Endothelial cell of umbilical vein (primary cell): ENCODE results near the gene GSG1L. TPM values are rescaled to one million over a fixed set of nuclear protein-coding genes. Genes with fewer than 3 reads are reported as not detected.

Experiments used
- BruUV-seq: library from RNA; stranded (reverse); fragments of 400-500 nt; replicated peaks from 2 replicates; lab custom pipeline; 2021; lab: Mats Ljungman, UMichigan
- CTCF ChIA-PET: fragments of 300-600, 350-600 bp; sonication (Branson Sonifier 250); formaldehyde crosslinking; loops from one replicate; lab custom pipeline; 2021; ENCODE audit warnings: antibody characterized with exemption, inconsistent platforms; lab: Charles Lee
- POLR2A ChIA-PET: fragments of 300-600, 350-600 bp; sonication (Branson Sonifier 250); formaldehyde crosslinking; loops from one replicate; lab custom pipeline; 2021; ENCODE audit warnings: antibody characterized with exemption, inconsistent platforms; lab: Charles Lee
- DNase-seq: peaks from one replicate; pipeline ENCODE4 v3.0.0-alpha.2; 2011; ENCODE audit warnings: low read depth, low spot score
- FAIRE-seq: peaks from 2 replicates; lab custom pipeline; 2011; peaks lifted over from hg19 to GRCh38; lab: Jason Lieb, UNC
- H2AFZ ChIP-seq: 2 replicates; pipeline ENCODE4 v1.6.0; 2012; ENCODE audit warnings: low read depth, low read length, control low read depth, inconsistent platforms
- H3K27ac ChIP-seq: 2 replicates; pipeline ENCODE4 v1.5.1; 2011; ENCODE audit warnings: low read depth, mild to moderate bottlenecking, control low read depth, low read length, moderate library complexity; ENCODE audit not compliant: insufficient read depth
- H3K27me3 ChIP-seq, 2 experiments: 2 replicates each; pipeline versions ENCODE4 v1.6.0 to v1.6.1; 2011; ENCODE audit warnings: low read length in 2 of 2, mixed read lengths in 1 of 2; ENCODE audit not compliant: control insufficient read depth in 2 of 2, insufficient read depth in 2 of 2
- H3K36me3 ChIP-seq, 2 experiments: 2 replicates in 1 of 2; 3 replicates in 1 of 2; pipeline ENCODE4 v1.5.1; 2011; ENCODE audit warnings: low read length in 2 of 2, mild to moderate bottlenecking in 1 of 2, moderate library complexity in 1 of 2; ENCODE audit not compliant: control insufficient read depth in 2 of 2, insufficient read depth in 2 of 2; ENCODE audit errors: extremely low read depth in 1 of 2
- H3K4me1 ChIP-seq: 3 replicates; pipeline ENCODE4 v1.5.1; 2011; ENCODE audit warnings: mild to moderate bottlenecking, low read length; ENCODE audit not compliant: control insufficient read depth, insufficient read depth; ENCODE audit errors: extremely low read depth
- H3K4me2 ChIP-seq: 2 replicates; pipeline ENCODE4 v1.6.1; 2011; ENCODE audit warnings: low read length, control low read depth, mixed read lengths; ENCODE audit not compliant: insufficient read depth
- H3K4me3 ChIP-seq, 3 experiments: fragments of 200-600 bp in 1 of 3; sonication (generic), shearing (Covaris generic) in 1 of 3; replicated peaks in 1 of 3; 2 replicates each; pipeline ENCODE4 v1.5.1; 2011 to 2016; ENCODE audit warnings: control low read depth in 3 of 3, low read length in 3 of 3, mild to moderate bottlenecking in 2 of 3, inconsistent platforms in 1 of 3, low read depth in 1 of 3, moderate library complexity in 1 of 3; ENCODE audit not compliant: insufficient read depth in 1 of 3
- H3K79me2 ChIP-seq: 2 replicates; pipeline ENCODE4 v1.6.0; 2012; ENCODE audit warnings: low read length, inconsistent platforms; ENCODE audit not compliant: control insufficient read depth, insufficient read depth
- H3K9ac ChIP-seq: replicated peaks from 2 replicates; pipeline ENCODE3; 2011; ENCODE audit warnings: low read length, control low read depth; ENCODE audit not compliant: insufficient read depth; ENCODE audit errors: extremely low read depth
- H3K9me1 ChIP-seq: replicated peaks from 3 replicates; pipeline ENCODE4 v1.6.0; 2011; ENCODE audit warnings: mild to moderate bottlenecking, low read length; ENCODE audit not compliant: control insufficient read depth, insufficient read depth; ENCODE audit errors: extremely low read depth
- H3K9me3 ChIP-seq: replicated peaks from 2 replicates; pipeline ENCODE4 v1.5.1; 2012; ENCODE audit warnings: low read length, inconsistent platforms; ENCODE audit not compliant: control insufficient read depth, insufficient read depth
- H4K20me1 ChIP-seq: replicated peaks from 2 replicates; pipeline ENCODE3; 2011; ENCODE audit warnings: mild to moderate bottlenecking, low read length; ENCODE audit not compliant: control insufficient read depth, insufficient read depth; ENCODE audit errors: extremely low read depth
- EZH2 ChIP-seq: IDR thresholded peaks from 2 replicates; pipeline ENCODE4 v1.6.1; 2012; ENCODE audit warnings: borderline replicate concordance, low read depth, mild to moderate bottlenecking, moderate library complexity, low read length, inconsistent platforms; ENCODE audit not compliant: severe bottlenecking
- FOS ChIP-seq: IDR thresholded peaks from 2 replicates; pipeline ENCODE4 v1.6.1; 2011; ENCODE audit warnings: mild to moderate bottlenecking, low read length, moderate library complexity, borderline replicate concordance; ENCODE audit not compliant: insufficient read depth
- GATA2 ChIP-seq: IDR thresholded peaks from 2 replicates; pipeline ENCODE4 v1.7.0; 2011; ENCODE audit warnings: low read depth, mild to moderate bottlenecking, moderate library complexity, mixed read lengths, low read length; ENCODE audit not compliant: insufficient read length, insufficient read depth
- JUN ChIP-seq: IDR thresholded peaks from 2 replicates; pipeline ENCODE4 v1.6.1; 2011; ENCODE audit warnings: borderline replicate concordance, low read depth; ENCODE audit not compliant: insufficient read length, insufficient read depth
- MYC ChIP-seq: IDR thresholded peaks from one replicate; pipeline ENCODE4 v1.6.1; 2011; ENCODE audit warnings: mild to moderate bottlenecking, low read depth, low read length
- POLR2A ChIP-seq: IDR thresholded peaks from 2 replicates; pipeline ENCODE4 v1.6.1; 2012; ENCODE audit warnings: low read depth, mild to moderate bottlenecking, control low read depth, low read length
- POLR2AphosphoS5 ChIP-seq: IDR thresholded peaks from 2 replicates; pipeline ENCODE4 v1.6.1; 2012; ENCODE audit warnings: low read depth, mild to moderate bottlenecking, control low read depth, low read length, moderate library complexity; ENCODE audit not compliant: insufficient read depth
- dilution Hi-C: fragments of 300-500 bp; cut with MboI; formaldehyde crosslinking; loops from one replicate; pipeline ENCODE4 v1.15.0; 2019; ENCODE audit warnings: low sequenced_read_pairs; ENCODE audit not compliant: extremely low pct_ligation_motif_present
- intact Hi-C: fragments of 100-400 bp; cut with micrococcal nuclease; formaldehyde crosslinking; loops from one replicate; pipeline ENCODE4 v1.10.0; 2022
- polyA plus RNA-seq, 4 experiments: library from polyadenylated mRNA; depleted of rRNA in 3 of 4; stranded (reverse) in 3 of 4; unstranded in 1 of 4; fragments of >200 nt; gene quantifications; 2 replicates each; pipeline versions ENCODE4 v1.2.1 to v1.2.3, GENCODE V29; 2011 to 2012; ENCODE audit warnings: missing spikeins in 1 of 4
- total RNA-seq: library from RNA; stranded (reverse); gene quantifications from 2 replicates; pipeline ENCODE4 v1.2.3, GENCODE V29; 2021
- TF ChIP-seq, protein P1 (sequence below): IDR thresholded peaks from 2 replicates; pipeline ENCODE4 v1.6.1; 2011; ENCODE audit not compliant: insufficient read depth, insufficient read length
- TF ChIP-seq, protein P2 (sequence below), 2 donors: IDR thresholded peaks; 1 replicate in 1 of 2; 2 replicates in 1 of 2; pipeline ENCODE4 v1.5.1; 2011; ENCODE audit warnings: low read length in 2 of 2, mild to moderate bottlenecking in 2 of 2, moderate library complexity in 2 of 2, control low read depth in 1 of 2, inconsistent platforms in 1 of 2, low read depth in 1 of 2; ENCODE audit not compliant: insufficient read depth in 1 of 2; ENCODE audit errors: extremely low read depth in 1 of 2

Gene GSG1L
- total and polyA plus RNA-seq, 2 donors (not counting 3 experiments of a cell fraction or from before 2014, with no cell fraction given), result 0.06 TPM; not detected in 1

DNA sequence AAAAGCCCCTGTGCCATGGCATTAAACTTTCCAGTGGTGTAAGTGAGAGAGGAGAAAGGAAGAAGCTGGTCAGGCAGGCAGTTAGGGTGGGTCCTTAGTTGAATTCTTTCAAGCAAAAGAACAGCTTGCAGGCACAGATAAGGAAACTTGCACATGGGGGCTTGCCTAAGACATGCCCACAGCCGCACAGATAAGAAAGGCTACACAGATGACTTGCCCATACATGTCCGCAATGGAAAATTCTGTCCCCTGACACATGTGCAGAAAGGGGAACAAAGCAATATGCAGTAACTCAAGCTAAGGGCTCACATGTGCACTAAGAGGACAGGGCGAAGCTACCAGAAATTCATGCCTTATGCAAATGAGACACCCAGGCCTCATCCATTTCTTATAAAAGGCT lies 69.9 kb downstream of the GSG1L start:
- ChIA-PET CTCF (interaction anchor here (1.0 kb wide), 1 partner anchor 78 kb away, joined by 3 read pairs; no protein-coding TSS in a partner anchor), POLR2A (no interaction called here)
- no TSS peak for BruUV-seq

More for the DNA sequence above, 69.9 kb downstream of the GSG1L start:
- Histone ChIP-seq H3K27me3 (peaks cover 0 to 2% of the 10 kb centered on the region in 2 experiments), H3K4me2 (no peak overlapping the region), H3K9ac (no peak overlapping the region), H2AFZ (no peak overlapping the region), H3K27ac (no peak overlapping the region), H3K9me1 (no peaks in the 10 kb centered on the region), H4K20me1 (no peaks in the 10 kb centered on the region), H3K36me3 (no peaks in the 10 kb centered on the region), H3K79me2 (no peaks in the 10 kb centered on the region), H3K4me1 (no peaks in the 10 kb centered on the region), H3K9me3 (no peaks in the 10 kb centered on the region), H3K4me3 (no peak overlapping the region)
- DNase-seq, result no peak
- intact Hi-C loops (no loop called here), dilution Hi-C loops (no loop called here)
- TF ChIP-seq GATA2 (no peak), FOS (no peak), POLR2A (no peak), MYC (no peak), EZH2 (no peak), POLR2AphosphoS5 (no peak), JUN (no peak)
- TF ChIP-seq, protein P1, sequence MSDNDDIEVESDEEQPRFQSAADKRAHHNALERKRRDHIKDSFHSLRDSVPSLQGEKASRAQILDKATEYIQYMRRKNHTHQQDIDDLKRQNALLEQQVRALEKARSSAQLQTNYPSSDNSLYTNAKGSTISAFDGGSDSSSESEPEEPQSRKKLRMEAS, result no peak
- TF ChIP-seq, protein P2, sequence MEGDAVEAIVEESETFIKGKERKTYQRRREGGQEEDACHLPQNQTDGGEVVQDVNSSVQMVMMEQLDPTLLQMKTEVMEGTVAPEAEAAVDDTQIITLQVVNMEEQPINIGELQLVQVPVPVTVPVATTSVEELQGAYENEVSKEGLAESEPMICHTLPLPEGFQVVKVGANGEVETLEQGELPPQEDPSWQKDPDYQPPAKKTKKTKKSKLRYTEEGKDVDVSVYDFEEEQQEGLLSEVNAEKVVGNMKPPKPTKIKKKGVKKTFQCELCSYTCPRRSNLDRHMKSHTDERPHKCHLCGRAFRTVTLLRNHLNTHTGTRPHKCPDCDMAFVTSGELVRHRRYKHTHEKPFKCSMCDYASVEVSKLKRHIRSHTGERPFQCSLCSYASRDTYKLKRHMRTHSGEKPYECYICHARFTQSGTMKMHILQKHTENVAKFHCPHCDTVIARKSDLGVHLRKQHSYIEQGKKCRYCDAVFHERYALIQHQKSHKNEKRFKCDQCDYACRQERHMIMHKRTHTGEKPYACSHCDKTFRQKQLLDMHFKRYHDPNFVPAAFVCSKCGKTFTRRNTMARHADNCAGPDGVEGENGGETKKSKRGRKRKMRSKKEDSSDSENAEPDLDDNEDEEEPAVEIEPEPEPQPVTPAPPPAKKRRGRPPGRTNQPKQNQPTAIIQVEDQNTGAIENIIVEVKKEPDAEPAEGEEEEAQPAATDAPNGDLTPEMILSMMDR (IDR thresholded peaks at IDR 0.05; ENCODE audit: extremely low read depth in 1 of 2, insufficient read depth in 1 of 2, low read depth in 1 of 2, low read length in 2 of 2), result no peak
- FAIRE-seq, result no peak
